Kidney tubule cell (primary cell): ENCODE results near the gene MED20.

Experiments
- DNase-seq: peaks from one replicate; pipeline ENCODE4 v3.0.0-alpha.2; 2018; ENCODE audit warnings: low spot score

The MED20 gene

GRCh38 chr6:41901882-41902519, 18.9 kb downstream of the MED20 start:
- DNase-seq = peak; percentile 35

- no peak for DNase-seq
Measured at GRCh38 chr6:41900861-41901260, 20.1 kb downstream of the MED20 start.

GRCh38 chr6:41896281-41896680, 24.7 kb downstream of the MED20 start:
- DNase-seq = no peak

GRCh38 chr6:41895300-41896233, 25.4 kb downstream of the MED20 start, which contains the start of gene USP49:
TSS of gene USP49 (minus strand) at chr6:41895375. CDS start at chr6:41806983, 88,392 bp downstream.
- peak; percentile 75 for DNase-seq

GRCh38 chr6:41894366-41895299, 26.3 kb downstream of the MED20 start:
- no peak for DNase-seq

GRCh38 chr6:41892921-41893564, 27.9 kb downstream of the MED20 start:
- no peak for DNase-seq

- no peak for DNase-seq
Measured at GRCh38 chr6:41887331-41887751, 33.6 kb downstream of the MED20 start.

- DNase-seq = no peak
Measured at GRCh38 chr6:41885930-41886329, 35.0 kb downstream of the MED20 start.

- no peak for DNase-seq
Measured at GRCh38 chr6:41884957-41885356, 36.0 kb downstream of the MED20 start.

GRCh38 chr6:41881506-41881905, 39.4 kb downstream of the MED20 start:
- DNase-seq = no peak

GRCh38 chr6:41878961-41879405, 42.0 kb downstream of the MED20 start:
- peak; percentile 35 for DNase-seq

GRCh38 chr6:41878246-41878645, 42.7 kb downstream of the MED20 start:
- peak; percentile 31 for DNase-seq

- DNase-seq = peak; percentile 29
Measured at GRCh38 chr6:41877051-41877680, 43.8 kb downstream of the MED20 start.

- no peak for DNase-seq
Measured at GRCh38 chr6:41874741-41875140, 46.2 kb downstream of the MED20 start.

GRCh38 chr6:41872147-41872546, 48.8 kb downstream of the MED20 start:
- no peak for DNase-seq

- DNase-seq = no peak
Measured at GRCh38 chr6:41871691-41872090, 49.2 kb downstream of the MED20 start.

GRCh38 chr6:41859356-41859755, 61.6 kb downstream of the MED20 start:
- DNase-seq = no peak

- no peak for DNase-seq
Measured at GRCh38 chr6:41858703-41859102, 62.2 kb downstream of the MED20 start.
